ENCODE data around the gene ANKDD1B. TPM values are rescaled to one million over a fixed set of nuclear protein-coding genes. Genes with fewer than 3 reads are reported as not detected.

Gene ANKDD1B
- total RNA-seq, 4 donors from 2014 or later: 0.19 to 0.95 TPM; not detected in 2

DNA sequence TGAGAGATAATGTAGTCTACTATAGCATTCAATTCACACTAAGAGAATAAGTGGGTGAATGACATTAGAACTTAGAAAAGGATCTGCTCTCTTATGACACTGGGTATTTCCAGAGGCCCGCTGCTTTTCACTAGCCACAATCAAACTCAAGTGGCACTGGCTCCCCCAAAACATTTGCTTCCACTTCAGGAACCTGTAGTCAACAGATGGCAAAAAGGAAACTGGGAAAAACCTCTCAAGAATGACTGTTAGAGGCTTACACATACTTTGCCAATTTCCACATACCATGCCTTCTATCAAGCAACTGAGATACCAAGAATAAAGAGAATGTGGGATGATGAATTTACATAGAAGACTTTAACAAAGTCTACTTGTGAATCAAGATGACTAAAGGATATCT, 94.8 kb downstream of the ANKDD1B start:
- Histone ChIP-seq H3K27ac (no peak overlapping the region), H3K4me3 (no peak overlapping the region), H3K9me3 (no peaks in the 10 kb centered on the region), H3K4me1 (no peaks in the 10 kb centered on the region), H3K36me3 (peaks cover 0 to 56% (median 0%) of the 10 kb centered on the region in 3 donors), H3K27me3 (no peaks in the 10 kb centered on the region)
- DNase-seq: no peak
- TF ChIP-seq, protein P1, sequence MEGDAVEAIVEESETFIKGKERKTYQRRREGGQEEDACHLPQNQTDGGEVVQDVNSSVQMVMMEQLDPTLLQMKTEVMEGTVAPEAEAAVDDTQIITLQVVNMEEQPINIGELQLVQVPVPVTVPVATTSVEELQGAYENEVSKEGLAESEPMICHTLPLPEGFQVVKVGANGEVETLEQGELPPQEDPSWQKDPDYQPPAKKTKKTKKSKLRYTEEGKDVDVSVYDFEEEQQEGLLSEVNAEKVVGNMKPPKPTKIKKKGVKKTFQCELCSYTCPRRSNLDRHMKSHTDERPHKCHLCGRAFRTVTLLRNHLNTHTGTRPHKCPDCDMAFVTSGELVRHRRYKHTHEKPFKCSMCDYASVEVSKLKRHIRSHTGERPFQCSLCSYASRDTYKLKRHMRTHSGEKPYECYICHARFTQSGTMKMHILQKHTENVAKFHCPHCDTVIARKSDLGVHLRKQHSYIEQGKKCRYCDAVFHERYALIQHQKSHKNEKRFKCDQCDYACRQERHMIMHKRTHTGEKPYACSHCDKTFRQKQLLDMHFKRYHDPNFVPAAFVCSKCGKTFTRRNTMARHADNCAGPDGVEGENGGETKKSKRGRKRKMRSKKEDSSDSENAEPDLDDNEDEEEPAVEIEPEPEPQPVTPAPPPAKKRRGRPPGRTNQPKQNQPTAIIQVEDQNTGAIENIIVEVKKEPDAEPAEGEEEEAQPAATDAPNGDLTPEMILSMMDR (IDR thresholded peaks at IDR 0.05): no peak
- no peak for TF ChIP-seq POLR2A (IDR thresholded peaks at IDR 0.05)
- intact Hi-C loops (cut with DNase I): no loop called here
- 81 to 82% methylated on average over 1 of the region's 1 CpG for WGBS, 2 donors

DNA sequence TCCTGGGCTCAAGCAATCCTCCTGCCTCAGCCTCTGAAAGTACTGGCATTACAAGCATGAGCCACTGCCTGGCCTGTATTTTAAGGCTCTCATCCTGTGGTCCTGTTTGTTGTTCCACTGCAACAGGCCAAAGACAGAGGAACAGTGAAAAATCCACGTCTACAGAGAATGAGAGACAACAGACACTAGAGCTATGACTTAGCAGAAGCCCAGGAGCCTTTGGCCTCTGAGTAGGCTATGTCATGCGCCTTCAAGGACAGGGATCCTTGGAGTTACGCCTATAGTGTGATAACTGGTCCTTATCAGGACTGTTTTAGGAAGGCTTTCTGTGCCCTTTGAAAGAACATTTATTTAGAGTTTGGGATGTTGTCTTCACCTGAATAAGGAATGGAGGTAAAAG, 95.5 kb downstream of the ANKDD1B start:
- TF ChIP-seq POLR2A (IDR thresholded peaks at IDR 0.05): no peak
- whole genome bisulfite sequencing, 2 donors: 80 to 98% methylated on average over 2 to 3 of the region's 3 CpGs

GRCh38 chr5:75707911-75708509, 96.8 kb downstream of the ANKDD1B start:
- no peak overlapping the region for H3K27ac ChIP-seq
- TF ChIP-seq POLR2A (IDR thresholded peaks at IDR 0.05): no peak
- TF ChIP-seq, protein P1 (IDR thresholded peaks at IDR 0.05): no peak
- intact Hi-C loops (cut with DNase I): no loop called here
- no peak for DNase-seq
- 50 to 62% methylated on average over 1 of the region's 1 CpG for WGBS, 2 donors
- H3K27me3 ChIP-seq: no peaks in the 10 kb centered on the region
- no peaks in the 10 kb centered on the region for H3K4me1 ChIP-seq
- H3K4me3 ChIP-seq: no peak overlapping the region
- H3K36me3 ChIP-seq: peaks cover 0 to 51% (median 0%) of the 10 kb centered on the region in 3 donors
- no peaks in the 10 kb centered on the region for H3K9me3 ChIP-seq

More for the DNA sequence above, 95.5 kb downstream of the ANKDD1B start:
- Histone ChIP-seq H3K36me3 (peaks cover 0 to 55% (median 0%) of the 10 kb centered on the region in 3 donors), H3K9me3 (no peaks in the 10 kb centered on the region), H3K27ac (no peak overlapping the region), H3K27me3 (no peaks in the 10 kb centered on the region), H3K4me1 (no peaks in the 10 kb centered on the region), H3K4me3 (no peak overlapping the region)
- intact Hi-C loops (cut with DNase I): no loop called here
- DNase-seq: no peak

- no peak for TF ChIP-seq POLR2A (IDR thresholded peaks at IDR 0.05)
- TF ChIP-seq, protein P1 (IDR thresholded peaks at IDR 0.05): no peak
- 59 to 93% methylated on average over 1 of the region's 1 CpG for WGBS, 2 donors
- H3K9me3 ChIP-seq: no peaks in the 10 kb centered on the region
- no peak overlapping the region for H3K4me3 ChIP-seq
- no peak overlapping the region for H3K27ac ChIP-seq
- H3K36me3 ChIP-seq: peaks cover 0 to 33% (median 0%) of the 10 kb centered on the region in 3 donors
- intact Hi-C loops (cut with DNase I): no loop called here
- H3K27me3 ChIP-seq: no peaks in the 10 kb centered on the region
- DNase-seq: no peak
- peaks cover 0 to 4% (median under 1%) of the 10 kb centered on the region in 3 donors for H3K4me1 ChIP-seq
Measured at GRCh38 chr5:75710637-75711036, 99.4 kb downstream of the ANKDD1B start.

GRCh38 chr5:75711151-75711550, 99.9 kb downstream of the ANKDD1B start:
- Histone ChIP-seq H3K27me3 (no peaks in the 10 kb centered on the region), H3K9me3 (no peaks in the 10 kb centered on the region), H3K36me3 (peaks cover 0 to 33% (median 0%) of the 10 kb centered on the region in 3 donors), H3K27ac (no peak overlapping the region), H3K4me1 (peaks cover 0 to 9% (median 5%) of the 10 kb centered on the region in 3 donors), H3K4me3 (no peak overlapping the region)
- intact Hi-C loops (cut with DNase I): no loop called here
- 91 to 95% methylated on average over 1 of the region's 1 CpG for WGBS, 2 donors
- TF ChIP-seq POLR2A (IDR thresholded peaks at IDR 0.05): no peak
- TF ChIP-seq, protein P1 (IDR thresholded peaks at IDR 0.05): no peak
- DNase-seq: no peak
